HFF-Myc (cell line): ENCODE measurements around the gene EML1.

Source experiments
- DNase-seq: peaks from one replicate; pipeline ENCODE4 v3.0.0-alpha.2; 2011; ENCODE audit warnings: low read depth; ENCODE audit errors: extremely low read depth
- H3K4me3 ChIP-seq: replicated peaks from 2 replicates; pipeline ENCODE4 v1.5.1; 2011; ENCODE audit warnings: low read depth, mild to moderate bottlenecking, control low read depth, low read length
- CTCF ChIP-seq: IDR thresholded peaks from 2 replicates; pipeline ENCODE4 v1.5.1; 2012; ENCODE audit warnings: mild to moderate bottlenecking, low read depth, low read length, control low read depth; ENCODE audit errors: missing control alignments

EML1 gene

GRCh38 chr14:99892406-99892805 is 99.2 kb downstream of the EML1 start:
- no peak overlapping the region for H3K4me3 ChIP-seq
- DNase-seq, result no peak

GRCh38 chr14:99896361-99896760 is 103.1 kb downstream of the EML1 start:
- TF ChIP-seq CTCF, result no peak
- DNase-seq, result no peak
- H3K4me3 ChIP-seq, result no peak overlapping the region

More at GRCh38 chr14:99892406-99892805, 99.2 kb downstream of the EML1 start:
- TF ChIP-seq CTCF, result no peak

- H3K4me3 ChIP-seq, result no peak overlapping the region
- TF ChIP-seq CTCF, result peak; percentile 40
- no peak for DNase-seq
These were observed 106.5 kb downstream of the EML1 start for GRCh38 chr14:99899578-99900178.

- H3K4me3 ChIP-seq, result no peak overlapping the region
- no peak for TF ChIP-seq CTCF
- DNase-seq, result no peak
These were observed 109.7 kb downstream of the EML1 start for GRCh38 chr14:99902925-99903324.

- TF ChIP-seq CTCF, result no peak
- H3K4me3 ChIP-seq, result no peak overlapping the region
- DNase-seq, result no peak
These were observed 111.3 kb downstream of the EML1 start for GRCh38 chr14:99904506-99904905.

- TF ChIP-seq CTCF, result no peak
- no peak overlapping the region for H3K4me3 ChIP-seq
- no peak for DNase-seq
These were observed 111.9 kb downstream of the EML1 start for GRCh38 chr14:99905121-99905520.
